ENCODE results near the gene ZBTB39.
"Not testable (repeated sequence)": the region's sequence is repeated elsewhere in the genome, so short reads cannot be mapped to it uniquely, and the experiment has no call there.

The ZBTB39 gene

GRCh38 chr12:57040750-57041149 is 34.4 kb upstream of the ZBTB39 start:
- Mint-ChIP-seq H3K36me3 (ENCODE audit: low read depth) (no peaks in the 10 kb centered on the region), H3K27me3 (ENCODE audit: low read depth) (no peaks in the 10 kb centered on the region), H3K4me1 (ENCODE audit: low read depth) (no peaks in the 10 kb centered on the region), H3K4me3 (no peak overlapping the region), H3K27ac (no peak overlapping the region), H3K9me3 (no peaks in the 10 kb centered on the region)

GRCh38 chr12:57040211-57040610 is 33.9 kb upstream of the ZBTB39 start:
- Mint-ChIP-seq H3K4me3 (no peak overlapping the region), H3K9me3 (no peaks in the 10 kb centered on the region), H3K4me1 (ENCODE audit: low read depth) (no peaks in the 10 kb centered on the region), H3K27ac (no peak overlapping the region), H3K27me3 (ENCODE audit: low read depth) (no peaks in the 10 kb centered on the region), H3K36me3 (ENCODE audit: low read depth) (no peaks in the 10 kb centered on the region)

- no peaks in the 10 kb centered on the region for H3K27me3 Mint-ChIP-seq (ENCODE audit: low read depth)
- H3K27ac Mint-ChIP-seq, result no peak overlapping the region
- H3K4me3 Mint-ChIP-seq, result no peak overlapping the region
- no peaks in the 10 kb centered on the region for H3K9me3 Mint-ChIP-seq
- no peaks in the 10 kb centered on the region for H3K4me1 Mint-ChIP-seq (ENCODE audit: low read depth)
- no peaks in the 10 kb centered on the region for H3K36me3 Mint-ChIP-seq (ENCODE audit: low read depth)
These were observed 32.9 kb upstream of the ZBTB39 start for GRCh38 chr12:57039016-57039798.

GRCh38 chr12:57037264-57037663 is 30.9 kb upstream of the ZBTB39 start:
- Mint-ChIP-seq H3K4me1 (ENCODE audit: low read depth) (no peaks in the 10 kb centered on the region), H3K36me3 (ENCODE audit: low read depth) (no peaks in the 10 kb centered on the region), H3K9me3 (no peaks in the 10 kb centered on the region), H3K27ac (no peak overlapping the region), H3K27me3 (ENCODE audit: low read depth) (no peaks in the 10 kb centered on the region), H3K4me3 (no peak overlapping the region)

- no peaks in the 10 kb centered on the region for H3K9me3 Mint-ChIP-seq
- no peak overlapping the region for H3K4me3 Mint-ChIP-seq
- H3K27me3 Mint-ChIP-seq (ENCODE audit: low read depth), result no peaks in the 10 kb centered on the region
- peaks cover 17% of the 10 kb centered on the region for H3K4me1 Mint-ChIP-seq (ENCODE audit: low read depth)
- H3K27ac Mint-ChIP-seq, result no peak overlapping the region
- H3K36me3 Mint-ChIP-seq (ENCODE audit: low read depth), result no peaks in the 10 kb centered on the region
These were observed 27.1 kb upstream of the ZBTB39 start for GRCh38 chr12:57033431-57033830.

- Mint-ChIP-seq H3K9me3 (no peaks in the 10 kb centered on the region), H3K36me3 (ENCODE audit: low read depth) (no peaks in the 10 kb centered on the region), H3K27me3 (ENCODE audit: low read depth) (no peaks in the 10 kb centered on the region), H3K27ac (no peak overlapping the region), H3K4me3 (no peak overlapping the region), H3K4me1 (ENCODE audit: low read depth) (peaks cover 24% of the 10 kb centered on the region)
These were observed 25.4 kb upstream of the ZBTB39 start for GRCh38 chr12:57031789-57032188.

- H3K9me3 Mint-ChIP-seq, result no peaks in the 10 kb centered on the region
- H3K27me3 Mint-ChIP-seq (ENCODE audit: low read depth), result peaks cover 4% of the 10 kb centered on the region
- H3K27ac Mint-ChIP-seq, result no peak overlapping the region
- peaks cover 24% of the 10 kb centered on the region for H3K4me1 Mint-ChIP-seq (ENCODE audit: low read depth)
- peak overlapping the region; percentile 2 for H3K4me3 Mint-ChIP-seq
- H3K36me3 Mint-ChIP-seq (ENCODE audit: low read depth), result no peaks in the 10 kb centered on the region
These were observed 24.9 kb upstream of the ZBTB39 start for GRCh38 chr12:57031138-57031725.

GRCh38 chr12:57029457-57029856 is 23.1 kb upstream of the ZBTB39 start:
- peaks cover 24% of the 10 kb centered on the region for H3K4me1 Mint-ChIP-seq (ENCODE audit: low read depth)
- peaks cover 4% of the 10 kb centered on the region for H3K27me3 Mint-ChIP-seq (ENCODE audit: low read depth)
- H3K4me3 Mint-ChIP-seq, result no peak overlapping the region
- H3K36me3 Mint-ChIP-seq (ENCODE audit: low read depth), result no peaks in the 10 kb centered on the region
- no peak overlapping the region for H3K27ac Mint-ChIP-seq
- H3K9me3 Mint-ChIP-seq, result no peaks in the 10 kb centered on the region

- H3K36me3 Mint-ChIP-seq (ENCODE audit: low read depth), result no peaks in the 10 kb centered on the region
- no peaks in the 10 kb centered on the region for H3K9me3 Mint-ChIP-seq
- peaks cover 4% of the 10 kb centered on the region for H3K27me3 Mint-ChIP-seq (ENCODE audit: low read depth)
- no peak overlapping the region for H3K4me3 Mint-ChIP-seq
- H3K4me1 Mint-ChIP-seq (ENCODE audit: low read depth), result peaks cover 24% of the 10 kb centered on the region
- no peak overlapping the region for H3K27ac Mint-ChIP-seq
These were observed 21.4 kb upstream of the ZBTB39 start for GRCh38 chr12:57027805-57028153.

GRCh38 chr12:57027011-57027804 is 20.9 kb upstream of the ZBTB39 start:
- peaks cover 24% of the 10 kb centered on the region for H3K4me1 Mint-ChIP-seq (ENCODE audit: low read depth)
- no peak overlapping the region for H3K4me3 Mint-ChIP-seq
- H3K27ac Mint-ChIP-seq, result no peak overlapping the region
- no peaks in the 10 kb centered on the region for H3K36me3 Mint-ChIP-seq (ENCODE audit: low read depth)
- no peaks in the 10 kb centered on the region for H3K9me3 Mint-ChIP-seq
- H3K27me3 Mint-ChIP-seq (ENCODE audit: low read depth), result peaks cover 4% of the 10 kb centered on the region

GRCh38 chr12:57025196-57025595 is 18.9 kb upstream of the ZBTB39 start:
- Mint-ChIP-seq H3K4me1 (ENCODE audit: low read depth) (peaks cover 10% of the 10 kb centered on the region), H3K27ac (no peak overlapping the region), H3K36me3 (ENCODE audit: low read depth) (no peaks in the 10 kb centered on the region), H3K9me3 (no peaks in the 10 kb centered on the region), H3K27me3 (ENCODE audit: low read depth) (peaks cover 4% of the 10 kb centered on the region), H3K4me3 (no peak overlapping the region)

GRCh38 chr12:57022324-57022723 is 16.0 kb upstream of the ZBTB39 start:
- H3K36me3 Mint-ChIP-seq (ENCODE audit: low read depth); H3K9me3 Mint-ChIP-seq; H3K4me3 Mint-ChIP-seq; H3K27me3 Mint-ChIP-seq (ENCODE audit: low read depth); H3K4me1 Mint-ChIP-seq (ENCODE audit: low read depth); H3K27ac Mint-ChIP-seq: not testable (repeated sequence)

- Mint-ChIP-seq H3K27ac (no peak overlapping the region), H3K27me3 (ENCODE audit: low read depth) (peaks cover 7% of the 10 kb centered on the region), H3K36me3 (ENCODE audit: low read depth) (no peaks in the 10 kb centered on the region), H3K9me3 (no peaks in the 10 kb centered on the region), H3K4me1 (ENCODE audit: low read depth) (peaks cover 4% of the 10 kb centered on the region), H3K4me3 (no peak overlapping the region)
These were observed 13.8 kb upstream of the ZBTB39 start for GRCh38 chr12:57019983-57020719.

GRCh38 chr12:57018906-57019305 is 12.6 kb upstream of the ZBTB39 start:
- no peaks in the 10 kb centered on the region for H3K9me3 Mint-ChIP-seq
- no peak overlapping the region for H3K27ac Mint-ChIP-seq
- H3K27me3 Mint-ChIP-seq (ENCODE audit: low read depth), result peaks cover 19% of the 10 kb centered on the region
- no peak overlapping the region for H3K4me3 Mint-ChIP-seq
- H3K4me1 Mint-ChIP-seq (ENCODE audit: low read depth), result peaks cover 4% of the 10 kb centered on the region
- no peaks in the 10 kb centered on the region for H3K36me3 Mint-ChIP-seq (ENCODE audit: low read depth)
